HL-60 (cell line): ENCODE data around the gene TMIE.

Experiments used
- CTCF ChIP-seq: IDR thresholded peaks from one replicate; pipeline ENCODE4 v1.5.1; 2011; ENCODE audit warnings: low read length, control low read depth, inconsistent platforms; ENCODE audit not compliant: insufficient read depth
- POLR2AphosphoS5 ChIP-seq: IDR thresholded peaks from 2 replicates; pipeline ENCODE4 v1.6.1; 2012; ENCODE audit warnings: low read depth
- REST ChIP-seq: IDR thresholded peaks from 2 replicates; pipeline ENCODE4 v1.6.1; 2012; ENCODE audit warnings: low read depth; ENCODE audit not compliant: insufficient replicate concordance
- SPI1 ChIP-seq: IDR thresholded peaks from 2 replicates; pipeline ENCODE4 v1.6.1; 2012; ENCODE audit warnings: low read depth, mild to moderate bottlenecking, borderline replicate concordance

GRCh38 chr3:46672349-46672695 lies 28.9 kb upstream of the TMIE start:
- no peak for TF ChIP-seq CTCF
- TF ChIP-seq SPI1, result no peak
- TF ChIP-seq POLR2AphosphoS5, result no peak
- no peak for TF ChIP-seq REST
